Measurements from ENCODE around the gene TBC1D16.

Gene TBC1D16

DNA sequence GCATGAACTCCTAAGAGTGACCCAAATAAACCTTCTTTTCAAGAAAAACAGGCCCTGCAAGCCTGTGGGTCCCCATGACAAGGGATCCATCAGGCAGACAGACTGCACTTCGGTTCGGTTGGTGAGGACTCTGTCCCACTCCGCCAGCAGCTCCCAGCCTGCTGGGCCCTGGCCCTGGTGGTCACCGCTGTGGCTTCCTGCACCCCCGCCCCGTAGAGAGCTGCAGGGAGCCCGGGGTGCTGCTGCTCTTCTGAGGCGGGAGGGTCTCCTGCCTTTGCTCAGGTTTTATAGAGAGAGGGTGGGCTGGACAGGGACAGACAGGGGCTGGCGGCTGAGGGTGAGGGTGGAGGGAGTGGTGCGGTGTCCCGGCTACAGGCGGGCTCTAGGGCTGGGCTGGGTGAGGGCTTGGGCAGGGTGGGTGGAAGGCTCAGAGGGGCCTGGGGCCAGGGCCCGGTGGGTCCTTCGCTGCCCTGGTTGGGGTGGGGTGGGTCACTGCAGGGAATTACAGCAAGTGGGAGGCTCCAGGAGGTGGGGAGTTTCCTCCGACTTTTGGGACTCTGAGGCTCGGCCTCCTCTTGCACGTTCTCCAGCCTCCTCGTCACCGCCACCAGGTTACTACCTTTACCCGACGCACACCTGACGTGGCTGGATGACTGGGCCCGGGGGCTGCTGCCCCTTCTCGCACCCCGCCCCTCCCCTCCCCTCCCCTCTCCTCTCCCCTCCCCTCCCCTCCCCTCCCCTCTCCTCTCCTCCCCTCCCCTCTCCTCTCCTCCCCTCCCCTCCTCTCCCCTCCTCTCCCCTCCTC lies 106.2 kb downstream of the TBC1D16 start:
- DNase-seq (ENCODE audit: low read depth in 4 of 4, low spot score in 1 of 4) = no peak

DNA sequence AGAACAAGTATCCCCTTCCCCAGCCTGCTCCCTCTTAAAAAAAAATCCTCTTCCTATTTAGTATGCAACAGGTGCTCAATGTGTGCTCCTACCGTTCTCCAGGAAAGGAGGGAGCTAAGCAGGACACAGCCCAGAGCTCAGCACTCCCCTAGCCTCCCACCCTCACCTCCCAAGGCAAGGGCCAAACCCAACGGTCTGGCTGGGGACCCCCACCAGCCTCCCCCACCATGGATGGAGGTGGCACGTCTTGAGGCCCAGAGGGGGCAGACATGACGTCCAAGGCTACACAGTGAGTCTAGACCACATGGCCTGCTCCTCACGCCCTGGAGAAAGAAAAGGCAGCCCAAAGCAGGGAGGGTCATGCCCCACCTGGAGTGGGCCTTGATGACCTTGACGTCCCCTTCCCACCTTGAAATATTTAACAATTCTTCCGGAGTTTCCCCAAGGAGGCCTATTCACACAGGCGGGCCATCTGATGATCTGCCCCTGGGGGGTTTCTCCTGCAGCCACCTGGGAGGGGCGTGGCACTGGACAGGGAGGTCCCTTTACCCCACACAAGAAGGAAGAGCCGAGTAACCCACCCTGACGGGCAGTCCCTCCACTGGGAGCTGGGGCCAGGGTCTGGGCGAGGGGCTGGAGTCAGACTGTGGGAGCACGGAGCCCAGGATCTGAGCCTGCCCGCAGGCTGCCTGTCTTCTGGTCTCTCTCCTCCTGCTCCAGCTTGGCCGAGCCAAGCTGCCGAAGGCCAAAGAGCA lies 107.0 kb downstream of the TBC1D16 start:
- DNase-seq (ENCODE audit: low read depth in 4 of 4, low spot score in 1 of 4) = no peak

DNA sequence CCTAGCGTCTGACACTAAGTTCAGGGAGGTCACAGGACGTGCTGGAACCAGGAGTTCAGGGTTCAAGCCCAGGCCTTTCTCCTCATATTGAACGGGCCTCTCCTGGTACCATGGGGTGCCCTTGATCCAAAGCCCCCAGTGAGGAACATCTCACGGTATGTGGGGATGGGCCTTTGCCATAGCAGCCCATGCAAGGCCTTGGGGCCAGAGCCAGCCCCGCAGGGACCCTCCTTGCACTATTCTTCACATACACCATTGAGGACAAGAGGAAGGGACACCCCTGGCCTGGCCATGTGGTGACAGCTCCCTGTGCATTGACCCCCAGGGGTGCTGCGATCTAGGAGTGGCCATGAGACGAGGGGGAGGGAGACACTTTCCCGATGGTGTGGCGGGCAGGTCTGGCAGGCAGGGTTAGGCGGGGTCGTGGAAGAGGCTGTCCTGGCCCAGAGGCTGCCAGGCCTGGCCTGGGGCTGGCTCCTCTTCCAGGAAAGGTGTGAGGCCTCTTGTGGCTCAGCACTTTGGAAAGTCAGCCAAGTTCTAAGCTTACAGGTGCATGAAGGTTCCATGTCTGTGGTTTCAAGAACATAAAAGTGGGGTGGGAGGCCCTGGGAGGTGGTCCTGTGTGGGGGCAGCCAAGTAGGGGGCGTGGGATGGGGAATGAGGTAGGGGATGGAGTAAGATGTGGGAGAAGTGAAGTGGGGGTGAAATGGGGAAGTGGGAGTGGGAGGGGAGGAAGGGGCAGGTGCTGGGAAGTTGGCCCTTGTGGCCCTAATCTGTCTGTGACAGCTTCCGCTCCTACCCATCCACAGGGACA lies 107.8 kb downstream of the TBC1D16 start:
- DNase-seq (ENCODE audit: low read depth in 4 of 4, low spot score in 1 of 4) = no peak

DNA sequence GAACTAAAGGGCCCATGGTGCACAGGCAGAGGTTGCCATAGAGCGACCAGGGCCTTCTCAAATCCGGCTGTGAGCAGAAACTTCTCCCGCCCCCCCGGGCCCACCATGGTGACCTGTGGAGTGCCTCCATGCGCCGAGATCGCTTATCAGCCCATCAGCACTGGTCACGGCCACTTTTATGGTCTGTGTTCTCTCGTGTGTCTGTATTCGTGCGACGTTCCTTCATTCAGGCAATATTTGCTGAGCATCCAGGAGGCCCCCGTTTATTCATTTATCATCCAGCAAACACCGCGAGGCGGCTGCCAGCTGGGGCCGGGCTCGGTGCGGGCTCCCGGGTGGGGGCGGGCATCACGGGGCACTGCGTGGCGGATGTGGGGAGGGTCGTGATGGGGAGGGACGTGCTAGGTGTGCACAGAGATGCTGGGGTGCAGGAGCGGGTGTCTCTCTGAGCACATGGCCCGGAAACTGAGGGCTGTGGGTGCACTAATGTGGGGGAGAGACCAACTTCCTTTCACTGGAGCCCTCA lies 108.5 kb downstream of the TBC1D16 start:
- no peak for DNase-seq (ENCODE audit: low read depth in 4 of 4, low spot score in 1 of 4)

DNA sequence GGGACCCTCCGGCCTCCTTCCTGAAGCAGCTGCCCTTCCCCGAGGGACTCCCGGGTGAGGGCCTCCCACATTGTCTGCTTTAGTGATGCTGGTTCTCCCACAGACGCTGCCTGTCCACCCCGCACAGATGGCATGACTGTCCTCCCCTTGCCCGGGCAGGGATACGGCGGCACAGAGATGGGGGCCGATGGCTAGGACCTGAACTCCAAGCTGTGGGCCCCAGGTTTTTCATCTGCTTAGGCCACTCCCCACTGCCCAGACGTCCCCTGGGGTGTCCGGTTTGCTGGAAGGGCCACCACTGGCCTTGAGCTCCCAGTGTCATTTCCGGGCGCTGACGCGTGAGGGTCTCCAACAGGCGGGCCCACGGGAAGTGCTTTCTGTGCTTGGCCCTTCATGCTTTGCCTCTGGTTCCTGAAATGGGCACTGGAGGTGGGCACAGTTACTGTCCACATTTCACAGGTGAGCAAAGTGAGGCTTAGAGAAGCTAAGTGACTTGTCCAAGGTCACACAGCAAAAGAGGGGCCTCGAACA lies 109.0 kb downstream of the TBC1D16 start:
- no peak for DNase-seq (ENCODE audit: low read depth in 4 of 4, low spot score in 1 of 4)

DNA sequence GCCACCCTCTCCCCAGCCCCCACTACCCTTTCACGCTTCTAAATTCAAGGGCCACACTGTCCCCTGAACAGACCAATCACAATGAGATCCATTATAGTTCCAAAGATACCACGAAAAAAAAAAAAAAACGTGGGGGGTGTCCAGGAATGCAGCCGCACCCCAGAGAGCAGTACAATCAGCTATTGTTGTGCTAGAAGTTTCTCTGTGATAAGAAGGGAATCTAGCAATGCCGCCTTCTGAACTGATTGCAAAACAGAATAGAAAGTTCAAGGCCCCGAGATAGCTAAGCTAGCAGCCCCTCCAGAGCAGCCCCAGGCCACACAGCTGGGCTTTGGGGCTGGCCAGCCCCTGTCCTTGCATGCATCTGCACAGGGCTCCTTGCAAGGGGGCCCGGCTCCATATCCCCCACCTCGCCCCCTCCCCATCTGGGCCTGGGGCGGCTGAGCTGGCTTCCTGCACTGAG lies 109.5 kb downstream of the TBC1D16 start:
- DNase-seq (ENCODE audit: low read depth in 4 of 4, low spot score in 1 of 4) = no peak

DNA sequence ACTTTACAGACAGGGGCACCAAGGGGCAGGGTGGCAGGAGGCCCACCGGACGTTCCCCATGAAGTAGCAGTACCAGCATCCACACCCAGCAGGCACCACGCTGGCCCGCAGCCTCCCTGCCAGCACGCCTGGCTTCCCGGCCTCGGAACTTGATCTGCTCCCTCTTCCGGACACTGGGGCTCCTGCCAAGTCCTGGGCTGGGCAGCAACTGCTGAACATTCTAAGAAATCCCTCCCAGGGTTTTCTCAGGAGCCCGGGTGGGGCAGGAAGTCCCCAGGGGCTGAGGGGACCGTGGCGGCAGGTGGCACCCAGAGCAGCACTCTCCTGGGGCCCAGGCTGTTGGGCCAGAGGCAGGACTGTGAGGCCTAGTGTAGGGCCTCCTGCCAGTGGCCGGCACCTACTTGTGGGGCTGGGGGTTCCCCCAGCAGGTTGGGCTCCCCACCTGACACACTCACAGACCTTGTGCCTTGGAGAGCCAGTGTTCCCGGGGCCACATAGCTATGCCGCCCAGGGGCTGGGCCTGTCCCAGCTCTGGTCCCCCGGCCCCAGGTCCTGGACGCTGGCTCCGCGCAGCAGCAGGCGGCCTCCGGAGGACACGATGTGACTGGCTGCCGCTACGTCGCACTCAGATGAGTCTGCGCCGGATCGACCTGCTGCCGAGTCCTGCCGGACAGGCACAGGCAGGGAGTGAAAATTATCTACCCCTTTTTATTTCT lies 110.3 kb downstream of the TBC1D16 start:
- DNase-seq (ENCODE audit: low read depth in 4 of 4, low spot score in 1 of 4) = no peak

DNA sequence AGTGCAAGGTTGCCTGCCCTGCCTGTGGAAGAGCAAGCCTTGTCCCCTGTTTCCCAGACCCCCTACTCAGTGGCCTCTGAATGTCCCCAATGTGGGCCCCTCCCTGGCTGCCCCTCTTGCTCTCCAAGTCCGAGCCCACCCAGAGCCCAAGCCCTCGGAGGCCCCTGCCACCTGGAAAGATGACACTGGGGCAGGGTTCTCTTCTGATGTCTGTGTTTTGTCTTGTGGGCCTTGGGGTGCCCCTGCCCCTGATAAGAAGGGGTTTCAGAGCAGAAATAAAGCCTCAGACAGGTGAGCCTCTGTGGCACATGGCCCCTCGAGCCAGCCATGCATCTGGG lies 111.1 kb downstream of the TBC1D16 start:
- no peak for DNase-seq (ENCODE audit: low read depth in 4 of 4, low spot score in 1 of 4)

DNA sequence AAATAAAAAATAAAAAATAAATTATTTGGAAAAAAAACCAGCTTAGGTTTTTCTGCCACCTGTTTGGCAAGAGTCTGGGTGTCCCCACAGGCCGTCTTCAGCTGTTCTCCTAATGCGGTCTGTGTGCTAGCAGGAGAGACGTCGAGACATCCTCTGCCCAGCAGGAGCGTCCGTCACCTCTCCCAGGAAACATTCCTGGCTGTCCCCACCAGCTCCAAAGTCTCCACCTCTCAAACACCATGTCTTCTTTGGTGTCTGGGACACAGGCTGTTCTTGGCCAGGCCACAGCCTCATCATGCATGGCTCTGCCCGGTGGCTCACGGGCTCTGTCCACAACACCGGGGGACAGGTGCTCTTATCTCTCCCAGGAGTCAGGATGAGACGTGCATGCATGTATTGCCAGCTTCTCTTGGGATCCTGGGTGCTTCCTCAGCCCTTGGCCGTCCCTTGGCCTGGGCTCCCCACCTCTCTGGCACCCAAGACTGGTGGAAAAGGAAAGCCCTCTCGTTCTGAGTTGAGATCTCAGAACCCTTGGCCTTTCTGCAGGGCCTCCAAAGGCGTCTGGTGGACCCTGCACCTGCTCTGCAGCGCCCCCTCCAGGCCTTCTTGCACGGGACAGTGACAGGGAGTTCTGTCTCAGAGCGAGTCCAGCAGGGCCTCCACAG lies 111.6 kb downstream of the TBC1D16 start:
- peak in 3 of 4 experiments; percentile 13 to 34 (median 13) for DNase-seq (ENCODE audit: low read depth in 4 of 4, low spot score in 1 of 4)

DNA sequence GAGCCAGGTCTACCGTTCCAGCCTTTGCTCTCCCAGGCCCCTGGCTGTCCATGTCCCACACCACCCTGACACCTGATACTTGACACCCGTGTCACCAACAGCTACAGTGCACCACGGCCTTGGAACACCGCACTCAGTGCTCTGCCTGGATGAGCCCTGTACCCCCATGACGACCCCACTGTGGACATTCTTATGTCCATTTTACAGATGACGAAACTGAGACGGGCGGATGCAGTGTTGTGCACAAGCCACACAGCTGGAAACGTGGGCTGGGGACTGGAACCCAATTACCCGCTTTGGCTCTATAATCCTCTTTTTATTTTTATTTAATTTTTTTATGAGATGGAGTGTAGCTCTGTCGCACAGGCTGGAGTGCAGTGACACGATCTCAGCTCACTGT lies 112.9 kb downstream of the TBC1D16 start:
- DNase-seq (ENCODE audit: low read depth in 4 of 4, low spot score in 1 of 4) = no peak

DNA sequence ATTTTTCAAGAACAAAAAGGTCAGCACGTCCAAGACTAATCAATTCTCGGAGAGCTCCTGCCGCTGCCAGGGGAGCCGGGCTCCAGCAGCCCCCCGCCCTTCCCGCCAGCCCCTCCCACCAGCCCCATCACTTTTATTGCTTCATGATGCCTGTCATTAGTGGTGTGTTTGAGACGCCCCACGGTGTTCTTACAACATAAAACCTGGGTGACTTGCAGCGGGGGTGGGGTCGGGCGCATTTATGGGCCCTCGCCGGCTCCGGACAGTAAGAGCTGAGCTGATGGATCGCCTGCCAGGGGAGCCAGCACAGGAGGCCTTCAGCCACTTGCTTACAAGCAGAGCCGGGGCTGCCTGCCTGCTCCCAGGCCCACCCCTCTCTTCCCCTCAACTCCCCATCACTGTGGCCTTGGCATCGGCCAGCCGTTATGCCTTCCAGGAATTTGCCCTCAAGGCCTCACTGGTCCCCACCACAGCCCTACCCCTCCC lies 113.5 kb downstream of the TBC1D16 start:
- no peak for DNase-seq (ENCODE audit: low read depth in 4 of 4, low spot score in 1 of 4)

DNA sequence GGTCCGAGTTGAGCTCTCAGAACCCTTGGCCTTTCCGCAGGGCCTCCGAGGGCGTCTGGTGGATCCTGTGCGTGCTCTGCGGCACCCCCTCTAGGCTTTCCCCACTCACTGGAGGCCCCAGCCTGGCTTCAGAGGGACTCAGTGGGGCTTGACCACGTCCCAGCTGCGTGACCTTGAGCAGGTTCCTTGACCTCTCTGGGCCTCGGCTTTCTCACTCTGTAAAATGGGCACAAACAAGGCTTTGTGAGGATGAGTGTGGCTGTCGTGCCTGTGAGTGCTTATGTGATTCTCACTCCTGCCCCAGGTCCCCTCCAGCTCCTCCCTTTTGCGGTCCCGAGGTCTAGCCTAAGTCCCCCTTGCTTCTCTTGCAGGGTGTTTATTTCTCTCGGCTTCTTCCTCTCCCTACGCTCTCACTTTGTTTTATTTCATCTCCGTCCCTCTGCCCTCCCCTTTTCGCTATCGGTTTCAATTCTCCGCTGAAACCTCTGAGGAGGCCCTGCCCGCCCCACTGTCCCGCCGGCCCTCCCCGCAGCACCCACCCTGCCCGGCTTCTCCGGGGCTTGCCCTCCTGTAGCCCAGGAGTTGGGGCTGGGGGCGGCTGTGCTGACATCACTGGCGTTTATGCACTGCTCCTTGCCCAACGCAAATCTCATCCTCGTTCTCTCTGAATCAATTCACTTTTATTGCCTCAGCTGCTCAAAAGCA lies 114.1 kb downstream of the TBC1D16 start:
- DNase-seq (ENCODE audit: low read depth in 4 of 4, low spot score in 1 of 4) = no peak

DNA sequence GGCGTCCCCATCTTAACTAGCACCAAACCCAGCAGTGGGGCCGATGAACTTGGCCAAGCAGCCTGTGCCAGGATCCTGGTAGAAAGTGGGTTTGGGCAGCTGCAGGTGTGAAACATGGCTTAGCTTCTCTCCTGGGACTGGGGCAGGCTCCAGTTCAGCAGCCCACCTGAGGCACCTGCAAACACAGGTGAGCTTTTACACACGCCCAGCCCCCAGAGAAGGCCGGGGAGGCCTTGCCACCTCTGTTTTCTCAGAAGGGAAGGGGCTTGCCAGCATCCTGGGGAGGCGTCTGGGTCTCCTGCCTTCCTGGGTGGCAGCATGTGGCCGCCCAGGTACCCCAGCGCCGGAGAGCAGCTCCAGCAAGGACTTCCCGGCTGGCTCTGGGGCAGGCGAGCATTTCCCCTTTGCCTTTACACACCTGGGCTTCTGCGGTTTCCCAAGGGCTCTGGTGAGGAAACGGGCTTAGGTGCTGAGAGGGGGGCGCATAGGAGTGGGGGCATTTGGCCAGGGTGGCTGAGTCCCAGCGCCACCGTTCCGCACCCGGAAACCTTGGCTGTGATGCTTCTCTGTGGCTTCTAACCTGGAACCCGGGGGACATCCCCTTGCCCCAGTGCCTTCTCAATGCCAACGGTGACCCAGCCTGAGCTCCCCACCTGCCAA lies 114.8 kb downstream of the TBC1D16 start:
- DNase-seq (ENCODE audit: low read depth in 4 of 4, low spot score in 1 of 4) = no peak

DNA sequence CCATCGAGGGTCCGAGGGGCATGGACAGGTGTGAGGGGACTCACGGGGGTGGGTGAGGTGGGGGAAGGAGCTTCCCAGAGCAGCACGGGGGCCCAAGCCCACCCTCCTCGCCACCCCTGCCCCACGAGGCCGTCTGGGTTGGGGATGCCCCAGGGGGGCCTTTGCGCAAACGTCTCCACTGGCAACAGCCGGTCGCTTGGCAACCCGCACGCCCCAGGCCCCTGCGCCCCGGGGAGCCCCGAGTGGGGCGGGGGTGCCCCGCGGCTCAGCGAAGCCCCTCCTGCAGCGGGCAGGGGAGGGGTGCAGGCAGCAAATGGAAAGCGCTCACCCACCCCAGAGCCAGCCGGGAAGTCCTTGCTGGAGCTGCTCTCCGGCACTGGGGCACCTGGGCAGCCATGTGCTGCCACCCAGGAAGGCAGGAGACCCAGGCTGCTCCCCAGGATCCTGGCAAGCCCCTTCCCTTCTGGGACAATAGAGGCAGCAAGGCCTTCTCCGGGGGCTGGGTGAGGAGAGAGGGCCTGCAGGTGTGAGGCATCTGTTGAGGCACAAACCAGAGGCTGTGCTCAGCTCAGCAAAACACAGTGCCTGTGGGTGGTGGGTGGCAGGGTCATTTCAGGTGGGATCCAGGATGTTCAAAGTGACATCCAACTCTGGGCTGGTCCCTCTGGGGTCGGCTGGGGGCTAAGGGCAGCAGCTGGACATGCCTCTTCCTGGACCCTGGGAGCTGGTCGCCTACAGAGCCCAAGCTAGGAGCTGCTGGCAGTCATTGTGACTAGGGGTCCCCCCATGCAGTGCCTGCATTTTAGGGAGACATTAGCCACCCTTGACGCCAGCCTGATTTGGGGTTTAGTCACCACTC lies 115.6 kb downstream of the TBC1D16 start:
- DNase-seq (ENCODE audit: low read depth in 4 of 4, low spot score in 1 of 4) = no peak

DNA sequence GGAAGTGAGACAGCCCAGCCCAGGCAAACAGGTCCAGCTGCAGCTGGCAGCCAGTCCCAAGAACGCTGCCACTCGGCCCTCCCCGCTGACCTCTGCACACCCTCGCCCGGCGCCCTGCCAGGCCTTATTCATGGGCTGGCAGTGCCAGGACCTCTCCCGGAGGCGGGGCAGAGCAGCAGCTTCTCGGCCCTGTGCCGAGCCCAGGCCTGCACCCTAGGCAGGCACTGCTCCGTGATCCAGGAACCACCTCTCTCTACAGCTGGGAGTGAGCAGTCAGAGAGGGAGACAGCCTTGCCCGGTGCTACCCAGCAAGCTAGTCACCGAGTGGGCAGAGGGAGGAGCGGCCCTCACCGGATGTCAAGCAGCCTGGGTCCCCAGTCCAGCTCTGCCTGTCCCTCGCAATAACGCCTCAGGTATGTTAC lies 116.5 kb downstream of the TBC1D16 start:
- no peak for DNase-seq (ENCODE audit: low read depth in 4 of 4, low spot score in 1 of 4)

DNA sequence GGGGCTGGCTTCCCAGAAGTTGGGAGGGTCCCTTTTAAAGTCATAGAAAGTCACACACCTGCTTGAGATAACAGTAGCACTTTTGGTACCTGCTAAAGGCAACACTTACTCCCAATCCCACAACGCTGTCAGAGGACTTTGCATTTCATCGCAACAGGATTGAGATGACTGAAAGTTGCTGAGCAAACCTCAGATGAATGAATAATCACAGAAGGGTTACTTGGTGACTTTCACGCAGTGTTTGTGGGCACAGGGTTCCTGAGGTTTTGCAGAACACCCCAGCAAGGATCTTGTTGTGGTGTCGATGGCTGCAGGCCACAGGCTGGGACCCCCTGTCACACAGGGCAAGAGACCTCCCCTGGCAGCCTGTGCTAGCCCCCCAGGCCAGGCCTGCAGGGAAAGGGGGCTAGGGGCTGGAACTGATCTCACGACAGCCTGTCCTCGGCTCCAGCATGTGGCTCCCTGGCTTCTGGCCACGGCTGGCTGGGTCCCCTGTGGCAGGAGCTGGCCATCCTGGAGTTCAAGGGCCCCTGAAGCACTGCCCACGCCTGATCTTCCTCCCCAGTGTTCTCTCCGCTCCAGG lies 117.0 kb downstream of the TBC1D16 start:
- no peak for DNase-seq (ENCODE audit: low read depth in 4 of 4, low spot score in 1 of 4)

DNA sequence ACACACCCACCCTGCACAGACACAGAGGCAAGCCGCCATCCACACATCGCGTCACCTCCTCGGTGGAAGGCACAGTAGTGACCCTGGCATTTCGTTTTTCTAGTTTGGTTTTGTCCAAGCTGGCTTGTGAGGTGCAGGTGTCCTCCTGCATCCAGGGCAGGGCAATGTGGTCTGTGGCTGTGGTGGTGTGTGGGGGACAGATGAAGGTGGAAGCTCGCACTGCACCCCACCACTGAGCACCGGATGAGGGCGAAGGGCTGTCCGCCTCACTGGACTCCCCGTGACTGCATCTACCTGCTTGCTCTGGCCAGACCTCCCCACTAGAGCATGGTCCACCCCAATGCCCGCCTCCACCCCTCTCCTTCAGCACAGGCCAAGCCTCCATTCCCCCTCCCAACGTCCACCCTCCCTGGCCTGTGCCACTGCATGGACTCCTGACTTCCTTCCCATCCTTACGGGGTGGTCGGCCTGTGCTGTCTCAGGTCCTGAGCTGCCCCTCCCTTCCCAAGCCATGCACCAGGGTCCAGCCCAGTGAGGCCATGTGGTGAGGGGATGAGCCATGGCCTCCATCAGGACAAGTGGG lies 117.7 kb downstream of the TBC1D16 start:
- DNase-seq (ENCODE audit: low read depth in 4 of 4, low spot score in 1 of 4) = no peak
